Motor neuron (in vitro differentiated cells): ENCODE measurements around the gene TTF2. TPM values are rescaled to one million over a fixed set of nuclear protein-coding genes. Genes with fewer than 3 reads are reported as not detected.
"Not testable (repeated sequence)": the region's sequence is repeated elsewhere in the genome, so short reads cannot be mapped to it uniquely, and the experiment has no call there.

Experiments
- ATAC-seq, 8 experiments: fragments of 200-7000 bp; cut with Tn5 transposase; replicated peaks in 6 of 8; 2 replicates each; pipeline ENCODE4 v1.8.0; 2021; ENCODE audit warnings: mild to moderate bottlenecking in 8 of 8, moderate library complexity in 8 of 8
- H3K27ac ChIP-seq, 2 donors: fragments of 250-450 bp; sonication (Bioruptor Pico); 2 replicates each; pipeline ENCODE4 v1.9.0; 2021; ENCODE audit warnings: antibody characterized with exemption in 2 of 2, mild to moderate bottlenecking in 2 of 2, moderate library complexity in 1 of 2
- H3K4me1 ChIP-seq, 2 donors: fragments of 250-450 bp; sonication (Bioruptor Pico); replicated peaks in 1 of 2; 2 replicates each; pipeline ENCODE4 v1.6.1; 2021; ENCODE audit warnings: antibody characterized with exemption in 2 of 2, mild to moderate bottlenecking in 2 of 2, moderate library complexity in 1 of 2
- H3K4me3 ChIP-seq, 5 donors: fragments of 250-450 bp; sonication (Bioruptor Pico); 2 replicates each; pipeline ENCODE4 v1.9.0; 2021; ENCODE audit warnings: antibody characterized with exemption in 5 of 5, mild to moderate bottlenecking in 5 of 5, moderate library complexity in 4 of 5
- WGBS, 10 experiments: fragments of 450-650 bp; shearing (Covaris generic); methylation state at CpG; one replicate each; pipeline ENCODE4 v1.0.0; 2022; 5-methylcytosine and 5-hydroxymethylcytosine counted together
- in situ Hi-C, 9 experiments: fragments of 400-800 bp; cut with MboI; loops; one replicate each; pipeline ENCODE4 v1.15.0; 2021; ENCODE audit warnings: low sequenced_read_pairs in 9 of 9, low pct_unique_long_range_greater_than_20kb in 2 of 9; ENCODE audit not compliant: unreplicated experiment in 9 of 9
- total RNA-seq, 8 experiments: library from RNA; unstranded; fragments of 300-600 nt; gene quantifications; 2 replicates each; pipeline versions ENCODE4 v1.2.3 to v1.2.4, GENCODE V29; 2022

Gene TTF2
- total RNA-seq, 8 experiments from 2014 or later = 5.4 to 48.7 (median 10.6) TPM

GRCh38 chr1:117150316-117150715 is 90.2 kb downstream of the TTF2 start:
- in situ Hi-C loops = no loop called here
- Histone ChIP-seq H3K27ac (no peak overlapping the region), H3K4me1 (peaks cover 34 to 39% of the 10 kb centered on the region in 2 donors), H3K4me3 (no peak overlapping the region)
- WGBS, 10 experiments = 27 to 100% (median 79%) methylated on average over 1 to 2 of the region's 2 CpGs; no CpG with 5 or more reads in 2 of the 10 experiments
- no peak for ATAC-seq

- WGBS, 10 experiments = 73 to 100% (median 87%) methylated on average over 1 to 5 of the region's 5 CpGs
- H3K4me1 ChIP-seq = peaks cover 28 to 36% of the 10 kb centered on the region in 2 donors
- H3K27ac ChIP-seq, ATAC-seq, H3K4me3 ChIP-seq, in situ Hi-C loops: not testable (repeated sequence)
Observed at GRCh38 chr1:117151305-117151704, 91.2 kb downstream of the TTF2 start.

Other genes starting within 250 kb of the TTF2 start
- 100 to 1,000 TPM in 4 of 8 experiments, 10 to 100 TPM in 4; 30.3 to 246 (median 88.4) TPM for gene PTGFRN, start 150.4 kb upstream of the TTF2 start, total RNA-seq
- gene CD101, start 58.6 kb upstream of the TTF2 start, total RNA-seq = 1 to 10 TPM in 6 of 8 experiments, under 1 TPM in 2; 0.27 to 4.8 (median 1.9) TPM
- 10 to 100 TPM in 3 of 8 experiments, 1 to 10 TPM in 5; 1.2 to 14.5 (median 7.4) TPM for gene TRIM45, start 61.4 kb downstream of the TTF2 start, total RNA-seq
- 1 to 10 TPM in 1 of 8 experiments, under 1 TPM in 5, not detected in 2; 0.22 to 2.0 (median 0.43) TPM for gene VTCN1, start 150.6 kb downstream of the TTF2 start, total RNA-seq